ENCODE measurements around the gene SP4.

DNA sequence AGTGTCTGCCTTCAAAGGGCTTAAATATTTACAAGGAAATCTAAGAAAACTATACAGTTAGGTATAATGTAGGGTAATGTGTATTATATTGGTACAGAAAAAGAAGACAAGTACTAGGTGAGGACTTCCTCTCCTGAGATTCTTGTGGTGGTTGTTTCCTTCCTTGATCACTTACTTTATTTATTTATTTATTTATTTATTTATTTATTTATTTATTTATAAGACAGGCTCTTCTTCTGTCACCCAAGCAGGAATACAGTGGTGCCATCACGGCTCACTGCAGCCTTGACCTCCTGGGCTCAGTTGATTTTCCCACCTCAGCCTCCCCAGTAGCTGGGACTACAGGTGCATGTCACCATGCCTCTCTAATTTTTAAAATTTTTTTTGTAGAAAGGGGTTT is 96.8 kb downstream of the SP4 start:
- TF ChIP-seq, protein P1, sequence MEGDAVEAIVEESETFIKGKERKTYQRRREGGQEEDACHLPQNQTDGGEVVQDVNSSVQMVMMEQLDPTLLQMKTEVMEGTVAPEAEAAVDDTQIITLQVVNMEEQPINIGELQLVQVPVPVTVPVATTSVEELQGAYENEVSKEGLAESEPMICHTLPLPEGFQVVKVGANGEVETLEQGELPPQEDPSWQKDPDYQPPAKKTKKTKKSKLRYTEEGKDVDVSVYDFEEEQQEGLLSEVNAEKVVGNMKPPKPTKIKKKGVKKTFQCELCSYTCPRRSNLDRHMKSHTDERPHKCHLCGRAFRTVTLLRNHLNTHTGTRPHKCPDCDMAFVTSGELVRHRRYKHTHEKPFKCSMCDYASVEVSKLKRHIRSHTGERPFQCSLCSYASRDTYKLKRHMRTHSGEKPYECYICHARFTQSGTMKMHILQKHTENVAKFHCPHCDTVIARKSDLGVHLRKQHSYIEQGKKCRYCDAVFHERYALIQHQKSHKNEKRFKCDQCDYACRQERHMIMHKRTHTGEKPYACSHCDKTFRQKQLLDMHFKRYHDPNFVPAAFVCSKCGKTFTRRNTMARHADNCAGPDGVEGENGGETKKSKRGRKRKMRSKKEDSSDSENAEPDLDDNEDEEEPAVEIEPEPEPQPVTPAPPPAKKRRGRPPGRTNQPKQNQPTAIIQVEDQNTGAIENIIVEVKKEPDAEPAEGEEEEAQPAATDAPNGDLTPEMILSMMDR (IDR thresholded peaks at IDR 0.05), result no peak
- no peak for TF ChIP-seq POLR2A (IDR thresholded peaks at IDR 0.05)

Measured in uterus (tissue), 2 donors.